GM21786 (cell line): ENCODE data around the gene ASB7.
A peak's percentile ranks its signal among the peaks of the same experiment; 100 is the strongest.

Experiments
- ATAC-seq: cut with Tn5 transposase; IDR thresholded peaks from one replicate; pipeline ENCODE4 v1.9.1; 2021; ENCODE audit not compliant: unreplicated experiment

The ASB7 gene

GRCh38 chr15:100596792-100597191, 5.6 kb upstream of the ASB7 start:
- ATAC-seq = peak; percentile 83

- no peak for ATAC-seq
These were observed 4.5 kb upstream of the ASB7 start for GRCh38 chr15:100597862-100598261.

DNA sequence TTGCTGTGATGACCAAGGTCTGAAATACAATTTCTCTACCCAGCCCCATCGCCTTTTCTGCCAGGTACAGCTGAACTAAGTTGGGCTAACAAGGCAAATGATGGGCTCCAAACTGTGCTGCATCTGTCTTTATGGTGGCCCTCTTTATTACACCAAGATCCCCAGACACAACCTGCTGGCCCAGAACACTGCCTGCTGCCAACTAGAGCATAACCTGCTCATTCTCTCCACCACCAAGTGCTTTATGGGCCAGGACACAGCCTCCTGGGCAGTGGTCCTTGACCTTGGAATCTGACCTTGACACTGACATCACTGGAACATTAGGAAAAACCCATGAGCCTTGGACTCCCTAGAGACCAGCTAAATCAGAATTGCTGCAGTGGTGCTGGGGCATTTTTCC, 3.7 kb upstream of the ASB7 start:
- ATAC-seq = no peak

GRCh38 chr15:100601163-100601562, 1.2 kb upstream of the ASB7 start:
- no peak for ATAC-seq

- peak; percentile 6 for ATAC-seq
These were observed 749 bp upstream of the ASB7 start for GRCh38 chr15:100601617-100602063.

- ATAC-seq = peak; percentile 39
These were observed 519 bp downstream of the ASB7 start for GRCh38 chr15:100602823-100603393.

DNA sequence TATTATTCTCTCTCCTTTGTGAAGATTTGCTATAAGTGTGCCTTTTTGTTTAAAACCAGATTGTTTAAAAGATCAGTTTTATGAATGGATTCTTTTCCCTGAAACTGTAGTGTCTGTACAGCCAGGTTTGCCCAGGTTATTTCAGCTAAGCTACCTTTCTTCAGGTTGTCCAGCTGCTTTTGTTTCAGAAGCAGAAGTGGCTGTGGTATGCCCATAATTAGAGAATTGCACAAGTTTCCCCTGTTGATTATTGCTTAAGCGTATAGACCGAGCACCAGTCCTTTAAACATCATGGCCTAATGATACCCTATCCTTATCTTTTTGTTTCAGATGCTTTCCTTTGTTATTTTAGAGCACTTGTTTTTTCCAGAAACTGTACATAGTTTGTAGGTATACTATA, 10.2 kb downstream of the ASB7 start:
- no peak for ATAC-seq

- no peak for ATAC-seq
These were observed 10.8 kb downstream of the ASB7 start for GRCh38 chr15:100613208-100613607.

GRCh38 chr15:100614336-100614735, 11.9 kb downstream of the ASB7 start:
- no peak for ATAC-seq

DNA sequence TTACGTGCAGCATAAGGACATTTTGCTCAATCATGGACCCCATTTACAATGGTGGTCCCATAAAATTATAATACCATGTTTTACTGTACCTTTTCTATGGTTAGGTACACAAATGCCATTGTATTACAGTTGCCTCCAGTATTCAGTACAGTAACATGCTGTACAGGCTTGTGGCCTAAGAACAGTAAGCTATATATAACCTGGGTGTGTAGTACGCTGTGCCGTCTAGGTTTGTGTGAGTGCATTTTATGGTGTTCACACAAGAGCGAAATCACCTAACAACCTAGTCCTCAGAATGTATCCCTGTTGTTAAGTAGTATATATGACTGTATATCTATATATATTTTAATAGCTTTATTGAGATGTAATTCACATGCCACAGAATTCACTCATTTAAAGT, 12.5 kb downstream of the ASB7 start:
- ATAC-seq = no peak

- no peak for ATAC-seq
These were observed 13.4 kb downstream of the ASB7 start for GRCh38 chr15:100615801-100616200.

DNA sequence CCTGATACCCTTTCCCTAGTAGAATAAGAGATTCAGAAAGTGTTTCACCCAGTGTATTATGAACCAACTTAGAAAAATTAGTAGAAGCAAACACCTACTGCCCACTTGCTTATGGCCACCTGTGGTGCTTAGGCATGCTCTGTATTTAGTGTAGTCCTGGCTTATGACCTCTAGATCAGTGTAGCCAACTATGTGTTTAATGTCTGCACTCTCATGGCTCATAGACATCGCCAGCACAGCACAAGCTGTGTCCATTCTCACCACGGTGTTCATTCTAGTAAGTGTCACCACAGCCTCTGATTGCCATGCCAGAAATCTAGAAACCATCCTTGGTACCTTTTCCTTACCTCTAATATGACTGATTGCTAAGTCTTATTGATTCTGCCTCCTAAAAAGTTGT, 14.3 kb downstream of the ASB7 start:
- ATAC-seq = no peak

DNA sequence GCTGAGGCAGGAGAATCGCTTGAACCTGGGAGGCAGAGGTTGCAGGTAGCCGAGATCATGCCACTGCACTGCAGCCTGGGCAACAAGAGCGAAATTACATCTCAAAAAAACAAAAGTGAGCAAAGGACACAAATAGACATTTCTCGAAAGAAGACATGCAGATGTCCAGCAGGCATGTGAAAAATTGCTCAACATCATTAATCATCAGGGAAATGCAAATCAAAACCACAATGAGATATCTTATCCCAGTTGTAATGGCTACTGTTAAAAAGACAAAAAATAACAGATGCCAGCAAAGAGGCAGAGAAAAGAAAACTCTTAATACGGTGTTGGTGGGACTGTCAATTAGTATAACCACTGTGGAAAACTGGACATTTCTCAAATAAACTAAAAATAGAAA, 20.9 kb downstream of the ASB7 start:
- no peak for ATAC-seq

DNA sequence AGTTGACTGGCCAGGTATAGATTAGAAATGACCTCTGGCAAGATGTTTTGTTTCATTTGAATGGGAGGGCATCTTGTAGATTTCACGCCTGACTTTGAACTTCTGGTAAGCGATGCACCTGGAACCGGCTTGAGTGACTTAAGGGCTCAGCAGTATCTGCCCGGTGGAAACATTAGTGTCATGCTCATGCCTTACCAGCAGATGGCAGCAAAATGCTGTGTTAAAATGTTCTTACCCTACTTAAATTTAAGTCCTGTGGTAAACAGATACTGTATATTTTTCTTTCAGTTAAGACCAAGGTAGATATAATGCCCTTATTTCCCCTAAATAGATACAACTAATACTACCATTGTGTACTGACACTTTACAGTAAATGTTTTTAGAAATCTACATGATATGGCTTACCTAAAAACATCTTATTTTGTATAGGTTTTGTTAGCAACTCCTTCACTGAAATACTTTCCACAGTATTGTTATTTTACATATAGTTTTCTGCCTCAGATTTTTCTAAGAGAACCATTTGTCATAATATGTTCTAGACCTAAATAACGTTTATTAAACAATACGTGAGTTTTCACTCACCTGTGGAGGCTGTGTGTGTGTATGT, 25.5 kb downstream of the ASB7 start:
- peak; percentile 81 for ATAC-seq

DNA sequence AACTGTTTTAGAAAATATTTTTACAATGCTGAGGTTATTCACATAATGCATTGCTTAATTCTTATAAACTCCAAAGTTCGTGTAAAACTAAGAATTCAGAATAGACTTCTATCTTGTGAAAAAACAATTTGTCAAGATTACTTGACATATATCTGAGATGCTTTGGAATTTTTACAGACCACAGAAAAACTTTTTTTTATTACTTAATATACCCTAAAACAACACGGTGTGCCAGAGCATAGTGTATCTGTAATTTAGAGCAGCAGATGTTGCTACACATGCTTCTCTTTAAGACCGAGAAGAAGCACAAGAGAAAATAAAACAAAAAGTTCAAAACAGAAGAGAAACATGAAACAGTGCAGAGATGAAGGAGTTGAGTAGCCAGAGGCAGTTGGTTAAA, 26.4 kb downstream of the ASB7 start:
- no peak for ATAC-seq

GRCh38 chr15:100631831-100632230, 29.4 kb downstream of the ASB7 start:
- ATAC-seq = no peak

DNA sequence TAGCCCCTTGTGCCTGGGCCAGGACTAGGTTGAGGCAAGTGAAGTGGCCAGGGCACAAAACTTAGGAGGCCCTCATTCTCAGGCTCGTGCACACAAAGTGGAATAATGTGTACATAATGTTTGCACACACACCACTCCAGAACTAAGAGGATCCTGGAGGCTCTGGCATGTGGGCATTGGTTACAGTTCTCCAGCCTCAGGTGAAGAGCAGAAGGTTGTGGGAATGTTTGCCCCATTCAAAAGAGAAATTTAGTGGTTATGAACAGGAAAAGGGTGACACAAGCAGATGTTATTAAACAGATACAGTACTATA, 31.3 kb downstream of the ASB7 start:
- no peak for ATAC-seq

DNA sequence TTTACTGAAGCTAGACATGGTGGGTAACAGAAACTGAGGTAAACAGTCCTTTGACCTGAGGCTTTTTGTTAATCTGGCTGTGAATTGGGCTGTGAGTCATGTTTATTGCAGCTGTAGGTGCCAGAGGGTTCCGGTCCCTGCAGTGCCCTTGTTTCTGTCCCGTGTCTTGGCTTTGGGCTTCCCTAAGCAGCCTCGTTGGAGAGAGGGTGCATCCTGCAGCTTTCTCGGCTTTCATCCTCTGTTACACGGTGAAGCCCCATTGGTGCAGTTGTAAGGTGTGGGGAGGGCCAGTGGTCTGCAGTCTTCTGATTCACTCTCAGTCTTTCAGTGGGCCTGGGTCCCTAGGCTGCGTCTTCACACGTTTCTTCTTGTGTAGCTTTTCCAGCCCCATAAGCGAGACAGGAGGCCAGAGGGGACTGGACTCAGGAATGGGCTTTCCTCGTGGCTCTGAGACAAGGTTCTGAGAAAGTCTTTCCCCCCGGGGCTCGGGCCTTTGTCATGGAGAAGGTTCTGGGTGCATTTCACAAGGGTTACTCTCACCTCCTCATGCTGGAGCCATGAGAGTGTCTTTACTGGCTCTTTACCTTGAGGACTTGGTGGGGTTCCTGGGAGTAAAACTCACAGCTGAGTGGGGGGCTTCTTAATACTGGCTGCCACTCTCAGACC, 33.1 kb downstream of the ASB7 start:
- no peak for ATAC-seq

DNA sequence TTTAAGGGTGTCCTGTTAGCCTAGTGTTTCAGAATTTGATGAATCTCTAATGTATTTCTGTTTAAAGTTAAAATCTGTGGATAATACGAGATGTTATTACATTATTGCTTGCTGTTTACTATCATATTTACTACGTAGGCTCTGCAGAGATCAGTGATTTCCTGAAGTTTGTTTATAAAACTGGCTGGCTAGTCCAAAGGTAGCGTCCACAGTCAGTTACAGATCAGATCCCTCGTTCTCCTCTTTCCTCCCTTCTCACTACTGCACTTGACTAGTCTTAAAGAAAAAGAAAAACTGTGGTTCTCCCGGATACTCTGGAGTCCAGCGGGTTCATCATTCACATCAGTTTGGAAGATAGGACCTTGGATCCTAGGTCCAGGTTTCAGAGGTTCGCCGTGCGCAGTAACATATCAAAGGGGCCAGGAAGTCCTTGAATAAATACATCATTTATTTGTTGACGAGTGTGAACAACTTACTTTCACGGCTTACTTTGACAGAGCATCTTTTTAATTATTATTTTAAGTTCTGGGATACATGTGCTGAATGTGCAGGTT, 35.9 kb downstream of the ASB7 start:
- ATAC-seq = no peak

DNA sequence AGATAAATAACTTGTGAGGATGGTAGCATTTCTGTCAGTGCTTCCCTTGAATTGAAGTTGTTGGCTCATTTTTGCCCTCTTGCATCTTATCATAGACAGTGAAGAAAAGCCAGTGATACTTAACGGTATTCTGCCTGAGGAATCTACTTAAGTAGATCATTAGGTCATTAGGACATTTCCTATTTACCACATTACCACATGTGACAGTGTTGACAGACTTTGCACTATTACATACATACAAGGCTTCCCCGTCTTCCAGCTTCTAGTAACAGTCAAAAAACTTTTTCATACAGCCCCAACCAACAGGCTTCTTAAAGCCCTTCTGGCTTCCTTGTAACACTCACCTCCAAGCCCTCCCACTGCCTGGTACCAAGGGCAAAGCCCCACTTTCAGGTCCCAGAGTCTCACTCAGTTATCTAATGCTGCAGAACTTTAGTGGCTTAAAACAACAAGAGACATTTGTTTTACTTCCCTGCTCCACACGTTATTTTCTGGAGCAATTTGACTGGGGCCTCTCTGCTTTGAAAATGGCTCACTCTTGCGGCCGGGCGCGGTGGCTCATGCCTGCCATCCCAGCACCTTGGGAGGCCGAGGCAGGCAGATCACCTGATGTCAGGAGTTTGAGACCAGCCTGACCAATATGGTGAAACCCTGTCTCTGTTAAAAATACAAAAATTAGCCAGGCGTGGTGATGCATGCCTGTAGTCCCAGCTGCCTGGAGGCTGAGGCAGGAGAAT, 40.0 kb downstream of the ASB7 start:
- ATAC-seq = no peak

DNA sequence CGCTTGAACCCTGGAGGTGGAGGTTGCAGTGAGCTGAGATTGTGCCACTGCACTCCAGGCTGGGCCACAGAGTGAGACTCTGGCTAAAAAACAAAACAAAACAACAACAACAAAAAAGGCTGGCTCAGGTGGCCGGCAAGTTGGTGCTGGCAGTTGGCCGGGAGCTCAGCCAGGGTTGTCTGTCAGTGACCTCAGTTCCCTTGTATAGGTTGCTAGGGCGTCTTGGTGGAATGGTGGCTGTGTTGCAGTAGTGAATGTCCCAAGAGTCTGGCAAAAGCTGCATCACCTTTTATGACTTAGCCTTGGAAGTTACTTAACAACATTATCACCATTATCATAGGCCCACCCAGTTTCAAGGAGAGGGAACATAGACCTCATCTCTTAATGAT, 40.6 kb downstream of the ASB7 start:
- ATAC-seq = no peak

GRCh38 chr15:100645671-100646070, 43.3 kb downstream of the ASB7 start:
- no peak for ATAC-seq
